Measurements from ENCODE around the gene GYG1. TPM values are rescaled to one million over a fixed set of nuclear protein-coding genes. Genes with fewer than 3 reads are reported as not detected.

GYG1 gene
- polyA plus RNA-seq, 2 of the 4 experiments (the other 2 are of a cell fraction): 39.6 to 59.8 TPM

DNA sequence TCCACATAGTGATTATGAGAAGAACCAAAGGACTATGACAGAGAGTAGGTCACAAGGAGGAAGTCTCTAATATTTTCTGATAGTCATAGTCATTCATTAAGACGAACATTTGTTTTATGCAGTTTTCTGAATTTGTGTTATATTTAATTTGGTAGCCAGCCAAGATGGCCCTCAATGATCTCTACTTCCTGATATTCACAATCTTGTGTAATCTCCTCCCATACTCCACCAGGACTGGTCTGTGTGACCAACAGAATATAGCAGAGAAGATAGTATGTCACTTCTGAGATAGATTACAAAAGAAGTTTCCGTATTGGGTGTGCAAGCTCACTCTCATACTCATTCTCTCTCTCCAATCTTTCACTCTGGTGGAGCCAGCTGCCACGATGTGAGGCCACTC, 64.2 kb downstream of the GYG1 start:
- TF ChIP-seq TFCP2L1 (CRISPR knock-in tag; IDR thresholded peaks at IDR 0.05) (no peak), GATA3 (IDR thresholded peaks at IDR 0.05; ENCODE audit: borderline replicate concordance) (no peak), EP300 (IDR thresholded peaks at IDR 0.05) (no peak), CBX2 (IDR thresholded peaks at IDR 0.05; ENCODE audit: borderline replicate concordance, low read depth) (no peak)
- TF ChIP-seq, protein P1, sequence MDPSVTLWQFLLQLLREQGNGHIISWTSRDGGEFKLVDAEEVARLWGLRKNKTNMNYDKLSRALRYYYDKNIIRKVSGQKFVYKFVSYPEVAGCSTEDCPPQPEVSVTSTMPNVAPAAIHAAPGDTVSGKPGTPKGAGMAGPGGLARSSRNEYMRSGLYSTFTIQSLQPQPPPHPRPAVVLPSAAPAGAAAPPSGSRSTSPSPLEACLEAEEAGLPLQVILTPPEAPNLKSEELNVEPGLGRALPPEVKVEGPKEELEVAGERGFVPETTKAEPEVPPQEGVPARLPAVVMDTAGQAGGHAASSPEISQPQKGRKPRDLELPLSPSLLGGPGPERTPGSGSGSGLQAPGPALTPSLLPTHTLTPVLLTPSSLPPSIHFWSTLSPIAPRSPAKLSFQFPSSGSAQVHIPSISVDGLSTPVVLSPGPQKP (IDR thresholded peaks at IDR 0.05; ENCODE audit: low read depth, low read length): no peak
- CTCF ChIA-PET: no interaction called here
- no peak overlapping the region for H3K27ac ChIP-seq
- H3K4me1 ChIP-seq: no peaks in the 10 kb centered on the region
- FAIRE-seq (no peak), ATAC-seq (no peak), DNase-seq (ENCODE audit: low read depth in 1 of 2, low spot score in 1 of 2) (no peak)
- no peak overlapping the region for H3K4me2 ChIP-seq
- no peak overlapping the region for H3K4me3 ChIP-seq
- WGBS (ENCODE audit: missing lambda C conversion rate): 77% methylated on average over 3 of the region's 3 CpGs
- POLR2A ChIA-PET: no interaction called here
- H3K9me3 ChIP-seq: no peaks in the 10 kb centered on the region

DNA sequence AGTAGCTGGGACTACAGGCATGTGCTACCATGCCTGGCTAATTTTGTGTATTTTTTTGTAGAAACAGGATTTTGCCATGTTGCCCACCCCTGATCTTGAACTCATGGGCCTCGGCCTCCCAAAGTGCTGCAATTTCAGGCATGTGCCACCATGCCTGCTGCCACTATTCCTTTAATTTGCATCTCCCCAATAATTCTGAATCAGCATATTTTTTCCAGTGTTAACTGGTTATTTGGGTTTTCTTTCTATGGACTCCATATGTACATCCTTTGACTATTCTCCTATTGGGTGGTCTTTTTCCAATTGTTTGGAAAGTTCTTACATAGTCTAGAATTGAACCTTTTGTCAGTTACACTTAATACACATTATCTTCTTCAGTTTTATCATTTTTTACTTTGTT, 66.9 kb downstream of the GYG1 start:
- DNase-seq (ENCODE audit: low read depth in 1 of 2, low spot score in 1 of 2) (no peak), FAIRE-seq (no peak), ATAC-seq (no peak)
- TF ChIP-seq RNF2 (IDR thresholded peaks at IDR 0.05; ENCODE audit: borderline replicate concordance, low read depth) (no peak), MAFK (IDR thresholded peaks at IDR 0.05; ENCODE audit: partially characterized antibody) (peak; percentile 88)
- no peaks in the 10 kb centered on the region for H3K4me1 ChIP-seq
- no peaks in the 10 kb centered on the region for H3K9me3 ChIP-seq
- POLR2A ChIA-PET: no interaction called here
- 97% methylated on average over 1 of the region's 1 CpG for WGBS (ENCODE audit: missing lambda C conversion rate)
- H3K4me2 ChIP-seq: no peak overlapping the region
- no peak overlapping the region for H3K4me3 ChIP-seq
- no peak overlapping the region for H3K27ac ChIP-seq
- CTCF ChIA-PET: no interaction called here

DNA sequence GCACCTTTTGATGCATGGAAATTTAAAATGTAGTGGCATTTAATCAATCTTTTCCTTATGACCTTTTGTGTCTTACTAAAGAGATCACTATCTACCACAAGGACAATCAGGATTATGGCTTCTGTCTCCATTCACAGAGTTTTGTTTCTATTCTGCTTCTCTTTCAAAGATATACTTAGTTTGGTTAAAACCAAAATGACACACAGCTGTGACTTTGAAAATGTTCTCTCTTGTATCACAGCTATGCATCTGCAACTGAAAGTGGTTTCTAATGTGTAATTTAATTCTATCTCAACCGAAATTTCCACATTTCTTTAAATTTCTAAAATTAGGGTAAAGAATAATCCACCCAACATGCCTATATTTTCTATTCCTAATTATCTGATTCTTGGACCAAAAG, 67.3 kb downstream of the GYG1 start:
- Histone ChIP-seq H3K4me2 (no peak overlapping the region), H3K9me3 (no peaks in the 10 kb centered on the region), H3K4me1 (no peaks in the 10 kb centered on the region), H3K4me3 (no peak overlapping the region), H3K27ac (no peak overlapping the region)
- no peak for ATAC-seq
- no peak for FAIRE-seq
- TF ChIP-seq FOXS1 (CRISPR knock-in tag; IDR thresholded peaks at IDR 0.05): no peak
- TF ChIP-seq, protein P2, sequence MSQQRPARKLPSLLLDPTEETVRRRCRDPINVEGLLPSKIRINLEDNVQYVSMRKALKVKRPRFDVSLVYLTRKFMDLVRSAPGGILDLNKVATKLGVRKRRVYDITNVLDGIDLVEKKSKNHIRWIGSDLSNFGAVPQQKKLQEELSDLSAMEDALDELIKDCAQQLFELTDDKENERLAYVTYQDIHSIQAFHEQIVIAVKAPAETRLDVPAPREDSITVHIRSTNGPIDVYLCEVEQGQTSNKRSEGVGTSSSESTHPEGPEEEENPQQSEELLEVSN (IDR thresholded peaks at IDR 0.05; ENCODE audit: borderline replicate concordance, low read depth): no peak
- TF ChIP-seq, protein P3, sequence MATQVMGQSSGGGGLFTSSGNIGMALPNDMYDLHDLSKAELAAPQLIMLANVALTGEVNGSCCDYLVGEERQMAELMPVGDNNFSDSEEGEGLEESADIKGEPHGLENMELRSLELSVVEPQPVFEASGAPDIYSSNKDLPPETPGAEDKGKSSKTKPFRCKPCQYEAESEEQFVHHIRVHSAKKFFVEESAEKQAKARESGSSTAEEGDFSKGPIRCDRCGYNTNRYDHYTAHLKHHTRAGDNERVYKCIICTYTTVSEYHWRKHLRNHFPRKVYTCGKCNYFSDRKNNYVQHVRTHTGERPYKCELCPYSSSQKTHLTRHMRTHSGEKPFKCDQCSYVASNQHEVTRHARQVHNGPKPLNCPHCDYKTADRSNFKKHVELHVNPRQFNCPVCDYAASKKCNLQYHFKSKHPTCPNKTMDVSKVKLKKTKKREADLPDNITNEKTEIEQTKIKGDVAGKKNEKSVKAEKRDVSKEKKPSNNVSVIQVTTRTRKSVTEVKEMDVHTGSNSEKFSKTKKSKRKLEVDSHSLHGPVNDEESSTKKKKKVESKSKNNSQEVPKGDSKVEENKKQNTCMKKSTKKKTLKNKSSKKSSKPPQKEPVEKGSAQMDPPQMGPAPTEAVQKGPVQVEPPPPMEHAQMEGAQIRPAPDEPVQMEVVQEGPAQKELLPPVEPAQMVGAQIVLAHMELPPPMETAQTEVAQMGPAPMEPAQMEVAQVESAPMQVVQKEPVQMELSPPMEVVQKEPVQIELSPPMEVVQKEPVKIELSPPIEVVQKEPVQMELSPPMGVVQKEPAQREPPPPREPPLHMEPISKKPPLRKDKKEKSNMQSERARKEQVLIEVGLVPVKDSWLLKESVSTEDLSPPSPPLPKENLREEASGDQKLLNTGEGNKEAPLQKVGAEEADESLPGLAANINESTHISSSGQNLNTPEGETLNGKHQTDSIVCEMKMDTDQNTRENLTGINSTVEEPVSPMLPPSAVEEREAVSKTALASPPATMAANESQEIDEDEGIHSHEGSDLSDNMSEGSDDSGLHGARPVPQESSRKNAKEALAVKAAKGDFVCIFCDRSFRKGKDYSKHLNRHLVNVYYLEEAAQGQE (IDR thresholded peaks at IDR 0.05): no peak
- TF ChIP-seq CHD2 (IDR thresholded peaks at IDR 0.05; ENCODE audit: low read length, partially characterized antibody): no peak
- no peak for TF ChIP-seq CEBPB (IDR thresholded peaks at IDR 0.05)
- DNase-seq (ENCODE audit: low read depth in 1 of 2, low spot score in 1 of 2): no peak
- WGBS (ENCODE audit: missing lambda C conversion rate): 80% methylated on average over 1 of the region's 1 CpG
- ChIA-PET POLR2A (no interaction called here), CTCF (no interaction called here)

DNA sequence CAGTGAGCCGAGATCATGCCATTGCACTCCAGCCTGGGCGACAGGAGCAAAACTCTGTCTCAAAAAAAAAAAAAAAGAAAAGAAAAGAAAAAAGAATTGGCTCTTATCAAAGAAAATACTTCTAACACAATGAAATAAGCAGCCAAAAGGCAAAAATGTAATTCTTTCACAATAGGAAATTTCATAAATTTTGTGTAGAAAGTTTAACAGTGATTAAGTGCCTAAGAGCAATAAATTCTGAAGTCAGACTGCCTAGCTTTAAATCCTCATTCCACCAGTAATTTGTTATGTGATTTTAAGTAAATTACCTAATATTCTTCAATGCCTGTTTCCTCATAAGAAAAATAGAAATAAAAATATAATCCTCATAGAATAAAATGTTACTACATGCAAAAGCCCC, 70.4 kb downstream of the GYG1 start:
- DNase-seq (ENCODE audit: low read depth in 1 of 2, low spot score in 1 of 2) (no peak), ATAC-seq (no peak), FAIRE-seq (no peak)
- Histone ChIP-seq H3K4me2 (no peak overlapping the region), H3K4me3 (no peak overlapping the region), H3K27ac (no peak overlapping the region), H3K9me3 (no peaks in the 10 kb centered on the region), H3K4me1 (no peaks in the 10 kb centered on the region)
- ChIA-PET POLR2A (no interaction called here), CTCF (no interaction called here)
- WGBS (ENCODE audit: missing lambda C conversion rate): 95% methylated on average over 2 of the region's 2 CpGs
- no peak for TF ChIP-seq NFE2L2 (conservative IDR thresholded peaks at IDR 0.05; ENCODE audit: low read length)
- TF ChIP-seq BHLHE40 (IDR thresholded peaks at IDR 0.05; ENCODE audit: low read depth, low read length): no peak
- TF ChIP-seq, protein P3 (IDR thresholded peaks at IDR 0.05): no peak
- TF ChIP-seq TFCP2L1 (CRISPR knock-in tag; IDR thresholded peaks at IDR 0.05): no peak
- no peak for TF ChIP-seq RCOR1 (IDR thresholded peaks at IDR 0.05; ENCODE audit: low read depth, low read length)
